ENCODE data around the gene SYNGR4.

SYNGR4 gene

GRCh38 chr19:48341515-48342413 lies 22.4 kb upstream of the SYNGR4 start:
- no peak for DNase-seq (ENCODE audit: low read depth, low spot score)

- DNase-seq (ENCODE audit: low read depth, low spot score), result no peak
Observed at GRCh38 chr19:48342414-48342738, 21.8 kb upstream of the SYNGR4 start.

- no peak for DNase-seq (ENCODE audit: low read depth, low spot score)
Observed at GRCh38 chr19:48342841-48343540, 21.2 kb upstream of the SYNGR4 start.

GRCh38 chr19:48344892-48345291 lies 19.3 kb upstream of the SYNGR4 start:
- no peak for DNase-seq (ENCODE audit: low read depth, low spot score)

- no peak for DNase-seq (ENCODE audit: low read depth, low spot score)
Observed at GRCh38 chr19:48346191-48346590, 18.0 kb upstream of the SYNGR4 start.

- DNase-seq (ENCODE audit: low read depth, low spot score), result no peak
Observed at GRCh38 chr19:48348045-48348444, 16.1 kb upstream of the SYNGR4 start.

GRCh38 chr19:48348737-48349136 lies 15.4 kb upstream of the SYNGR4 start:
- no peak for DNase-seq (ENCODE audit: low read depth, low spot score)

GRCh38 chr19:48350856-48351255 lies 13.3 kb upstream of the SYNGR4 start:
- no peak for DNase-seq (ENCODE audit: low read depth, low spot score)

GRCh38 chr19:48351341-48351752 lies 12.8 kb upstream of the SYNGR4 start:
- DNase-seq (ENCODE audit: low read depth, low spot score), result peak; percentile 66

GRCh38 chr19:48353677-48354076 lies 10.5 kb upstream of the SYNGR4 start:
- no peak for DNase-seq (ENCODE audit: low read depth, low spot score)

- DNase-seq (ENCODE audit: low read depth, low spot score), result no peak
Observed at GRCh38 chr19:48354332-48354992, 9.7 kb upstream of the SYNGR4 start.

- no peak for DNase-seq (ENCODE audit: low read depth, low spot score)
Observed at GRCh38 chr19:48355365-48355954, 8.7 kb upstream of the SYNGR4 start.

- DNase-seq (ENCODE audit: low read depth, low spot score), result no peak
Observed at GRCh38 chr19:48359123-48359522, 5.0 kb upstream of the SYNGR4 start.

- no peak for DNase-seq (ENCODE audit: low read depth, low spot score)
Observed at GRCh38 chr19:48361912-48362311, 2.3 kb upstream of the SYNGR4 start.

GRCh38 chr19:48362716-48363499 lies 1.3 kb upstream of the SYNGR4 start:
- peak; percentile 69 for DNase-seq (ENCODE audit: low read depth, low spot score)

- no peak for DNase-seq (ENCODE audit: low read depth, low spot score)
Observed at GRCh38 chr19:48363500-48363809, 712 bp upstream of the SYNGR4 start.

GRCh38 chr19:48364598-48365348 lies 606 bp downstream of the SYNGR4 start:
- no peak for DNase-seq (ENCODE audit: low read depth, low spot score)

- no peak for DNase-seq (ENCODE audit: low read depth, low spot score)
Observed at GRCh38 chr19:48365602-48366001, 1.4 kb downstream of the SYNGR4 start.

- no peak for DNase-seq (ENCODE audit: low read depth, low spot score)
Observed at GRCh38 chr19:48367855-48368254, 3.7 kb downstream of the SYNGR4 start.

- DNase-seq (ENCODE audit: low read depth, low spot score), result no peak
Observed at GRCh38 chr19:48368936-48369335, 4.8 kb downstream of the SYNGR4 start.

GRCh38 chr19:48370955-48371354 lies 6.8 kb downstream of the SYNGR4 start:
- DNase-seq (ENCODE audit: low read depth, low spot score), result no peak
